Ovary (tissue), 9 donors: ENCODE measurements around the gene RAB17. TPM values are rescaled to one million over a fixed set of nuclear protein-coding genes. Genes with fewer than 3 reads are reported as not detected.

Experiments
- DNase-seq, 5 donors: peaks; one replicate each; pipeline ENCODE4 v3.0.0-alpha.2; 2019 to 2020
- H3K27ac ChIP-seq, 2 donors: fragments of 200-600 bp; one replicate each; pipeline versions ENCODE4 v1.5.1 to v1.8.0; 2019 to 2022
- H3K27me3 ChIP-seq: fragments of 200-600 bp; one replicate; pipeline ENCODE4 v1.8.0; 2022
- H3K36me3 ChIP-seq: fragments of 200-600 bp; sonication (generic); one replicate; pipeline ENCODE4 v1.5.1; 2019
- H3K4me1 ChIP-seq: one replicate; pipeline ENCODE4 v1.8.1; 2013; ENCODE audit warnings: mild to moderate bottlenecking, moderate library complexity; ENCODE audit not compliant: insufficient read depth
- H3K4me3 ChIP-seq: fragments of 200-600 bp; sonication (generic); one replicate; pipeline ENCODE4 v1.5.1; 2017
- H3K9me3 ChIP-seq, 2 donors: fragments of 200-600 bp in 1 of 2; sonication (generic) in 1 of 2; one replicate each; pipeline versions ENCODE4 v1.5.1 to v1.8.1; 2013 to 2019; ENCODE audit warnings: mild to moderate bottlenecking in 1 of 2, moderate library complexity in 1 of 2
- EP300 ChIP-seq: sonication (generic); formaldehyde crosslinking; IDR thresholded peaks from one replicate; pipeline ENCODE4 v1.6.1; 2017; ENCODE audit warnings: antibody characterized with exemption
- POLR2A ChIP-seq: fragments of 450-650 bp; IDR thresholded peaks from one replicate; pipeline ENCODE4 v1.6.1; 2017; ENCODE audit warnings: antibody characterized with exemption, mild to moderate bottlenecking, moderate library complexity
- WGBS, 3 donors: extraction: QIAGEN DNeasy Blood & Tissue Kit in 1 of 3; methylation state at CpG; one replicate each; pipeline versions ENCODE4 v1.1.5 to v1.1.7; 2013 to 2017; 5-methylcytosine and 5-hydroxymethylcytosine counted together
- intact Hi-C, 4 donors: fragments of 100-400 bp; cut with DNase I; formaldehyde crosslinking; loops; one replicate each; pipeline versions ENCODE4 v1.11.0 to v1.15.1; 2022 to 2023
- polyA plus RNA-seq, 2 donors: library from polyadenylated mRNA; stranded (reverse); fragments of 200-250 nt in 1 of 2; fragments of 350-450 nt in 1 of 2; fragmentation: Illumina TruSeq in 1 of 2; extraction: RNeasy Lipid Tissue Mini Kit (QIAGEN cat#74804) in 1 of 2; gene quantifications; one replicate each; pipeline ENCODE4 v1.2.3, GENCODE V29; 2013 to 2014
- total RNA-seq, 7 donors: library from RNA; depleted of rRNA in 2 of 7; stranded (reverse); fragments of >200 nt in 2 of 7; fragmentation: NEBNext Ultra II Directional in 3 of 7; extraction: Animal tissue kit (Norgen Biotek cat#: 25700) in 3 of 7; gene quantifications; one replicate each; pipeline versions ENCODE4 v1.1.0 to v1.2.4, GENCODE V29; 2016 to 2023
- TF ChIP-seq, protein P1 (sequence below), 3 donors: fragments of 450-650 bp in 2 of 3; fragments of 200-600 bp in 1 of 3; IDR thresholded peaks; one replicate each; pipeline versions ENCODE4 v1.5.1 to v1.8.0; 2016 to 2022; ENCODE audit warnings: antibody characterized with exemption in 3 of 3, mild to moderate bottlenecking in 1 of 3
- donor health status: DM: no; HTN: no; CAD: no; lungs with moderate emphysema.
- donor health status: DM: no; HTN: no; CAD: no.
- donor health status: Bipolar disorder and iron deficiency.
- donor health status: DM: yes; HTN: yes; CAD: no.
- donor health status: DM: no; HTN: no; CAD: no.
- donor health status: DM: yes; HTN: yes; CAD: no.

The RAB17 gene
- total and polyA plus RNA-seq, 9 donors = 0.38 to 19.3 (median 4.3) TPM

DNA sequence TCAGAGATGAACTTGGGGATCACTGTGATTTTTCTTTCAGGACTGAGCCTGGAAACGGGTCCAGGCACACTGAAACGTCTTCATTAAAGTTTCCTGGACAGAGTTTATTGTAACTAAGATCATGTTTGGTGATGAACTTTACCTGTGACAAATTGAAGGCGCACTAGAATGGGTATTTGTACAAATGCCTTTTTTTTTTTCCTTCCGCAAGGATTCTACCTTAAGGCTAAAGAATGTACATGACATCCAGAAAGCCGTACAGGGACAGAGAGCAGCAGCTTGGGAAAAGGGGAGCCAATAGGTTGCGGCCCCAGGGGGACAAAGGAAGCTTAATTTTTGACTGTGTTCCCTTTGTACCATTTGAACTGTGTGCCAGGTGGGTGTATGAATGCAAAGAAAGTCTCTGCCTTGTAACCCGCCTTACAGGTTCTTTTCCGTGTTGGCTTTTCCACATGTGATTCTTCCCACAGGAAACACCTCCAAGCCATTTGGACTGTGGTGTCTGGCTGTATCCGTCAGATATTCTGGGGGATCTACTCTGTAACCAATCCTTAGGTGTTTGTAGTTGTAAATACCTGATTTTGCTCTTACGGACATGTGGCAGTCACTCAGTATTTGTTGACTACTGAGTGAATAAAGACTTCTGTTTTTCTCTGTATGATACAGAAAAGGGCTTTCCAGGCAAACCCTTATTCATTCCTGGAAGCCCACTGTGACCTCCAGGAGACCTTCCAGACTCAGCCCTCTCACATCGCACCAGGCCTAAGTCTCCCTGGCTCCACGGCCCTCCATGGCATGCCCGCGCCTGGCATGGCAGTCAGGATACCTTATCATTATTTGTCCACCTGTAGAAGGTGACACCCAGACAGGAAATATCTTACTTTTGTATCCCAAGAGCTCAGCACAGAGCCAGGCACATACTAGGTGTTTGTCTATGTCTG, 38.0 kb upstream of the RAB17 start:
- intact Hi-C loops = no loop called here
- Histone ChIP-seq H3K9me3 (no peaks in the 10 kb centered on the region), H3K36me3 (no peaks in the 10 kb centered on the region), H3K27me3 (no peaks in the 10 kb centered on the region), H3K4me1 (peaks cover 16% of the 10 kb centered on the region), H3K27ac (no peak overlapping the region), H3K4me3 (peak overlapping the region; percentile 87)
- DNase-seq = no peak
- TF ChIP-seq EP300 = no peak
- no peak for TF ChIP-seq POLR2A
- TF ChIP-seq, protein P1, sequence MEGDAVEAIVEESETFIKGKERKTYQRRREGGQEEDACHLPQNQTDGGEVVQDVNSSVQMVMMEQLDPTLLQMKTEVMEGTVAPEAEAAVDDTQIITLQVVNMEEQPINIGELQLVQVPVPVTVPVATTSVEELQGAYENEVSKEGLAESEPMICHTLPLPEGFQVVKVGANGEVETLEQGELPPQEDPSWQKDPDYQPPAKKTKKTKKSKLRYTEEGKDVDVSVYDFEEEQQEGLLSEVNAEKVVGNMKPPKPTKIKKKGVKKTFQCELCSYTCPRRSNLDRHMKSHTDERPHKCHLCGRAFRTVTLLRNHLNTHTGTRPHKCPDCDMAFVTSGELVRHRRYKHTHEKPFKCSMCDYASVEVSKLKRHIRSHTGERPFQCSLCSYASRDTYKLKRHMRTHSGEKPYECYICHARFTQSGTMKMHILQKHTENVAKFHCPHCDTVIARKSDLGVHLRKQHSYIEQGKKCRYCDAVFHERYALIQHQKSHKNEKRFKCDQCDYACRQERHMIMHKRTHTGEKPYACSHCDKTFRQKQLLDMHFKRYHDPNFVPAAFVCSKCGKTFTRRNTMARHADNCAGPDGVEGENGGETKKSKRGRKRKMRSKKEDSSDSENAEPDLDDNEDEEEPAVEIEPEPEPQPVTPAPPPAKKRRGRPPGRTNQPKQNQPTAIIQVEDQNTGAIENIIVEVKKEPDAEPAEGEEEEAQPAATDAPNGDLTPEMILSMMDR (IDR thresholded peaks at IDR 0.05) = no peak
- WGBS, 3 donors = 67 to 73% (median 73%) methylated on average over 14 of the region's 14 CpGs

DNA sequence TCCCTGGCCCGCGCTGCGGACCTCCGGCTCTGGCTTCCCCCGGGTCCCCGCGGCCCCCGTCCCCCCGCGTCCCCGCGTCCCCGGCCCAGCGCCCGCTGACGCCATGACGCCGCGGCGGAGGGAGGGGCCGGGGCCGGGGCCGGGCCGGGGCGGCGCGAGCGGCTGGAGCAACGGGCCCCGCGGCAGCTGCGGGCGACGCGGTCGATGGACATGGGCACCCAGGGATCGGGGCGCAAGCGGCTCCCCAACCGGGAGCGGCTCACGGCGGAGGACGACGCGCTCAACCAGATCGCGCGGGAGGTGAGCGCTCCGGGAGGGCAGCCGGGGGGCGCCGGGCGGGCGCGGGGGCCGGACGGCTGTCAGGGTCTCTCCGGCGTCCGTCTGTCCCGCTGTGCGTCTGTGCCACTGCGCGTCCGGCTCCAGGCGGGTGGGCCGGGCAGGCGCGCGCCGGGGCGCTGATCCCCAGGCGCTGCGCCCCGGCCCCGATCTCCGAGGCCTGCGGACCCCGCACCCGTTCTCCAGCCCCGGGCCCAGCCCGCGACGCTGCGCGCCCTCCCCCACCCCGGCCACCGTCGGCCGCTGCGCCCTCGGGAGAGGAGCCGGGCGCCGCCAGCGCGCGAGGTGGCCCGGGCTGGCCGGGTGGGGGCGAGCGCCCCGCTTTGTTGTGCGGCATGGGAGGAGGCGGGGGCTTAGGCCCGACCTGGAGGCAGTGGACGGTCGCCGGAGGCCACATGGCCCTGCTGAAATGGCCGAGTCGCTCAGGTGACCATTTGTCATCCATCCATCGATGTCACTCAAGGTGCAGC, 37.1 kb upstream of the RAB17 start, which contains the start of gene LRRFIP1:
LRRFIP1 (plus strand) TSS at position 147 of the 806 bp plus-strand sequence; CDS start at position 205, 58 bp downstream.
- H3K4me3 ChIP-seq = peak within 1 kb of the TSS; percentile 87
- DNase-seq = peak; percentile 37 to 66 (median 50)
- no peaks in the 10 kb centered on the region for H3K27me3 ChIP-seq
- intact Hi-C loops = no loop called here
- WGBS, 3 donors = 1% methylated on average over 42 to 114 of the region's 114 CpGs
- TF ChIP-seq, protein P1 (IDR thresholded peaks at IDR 0.05) = peak in 1 of 3 donors; percentile 28
- peak; percentile 34 for TF ChIP-seq POLR2A
- no peak for TF ChIP-seq EP300
- no peaks in the 10 kb centered on the region for H3K36me3 ChIP-seq
- H3K27ac ChIP-seq = peak within 1 kb of the TSS; percentile 61 to 77
- H3K4me1 ChIP-seq = peaks cover 10% of the 10 kb centered on the region
- H3K9me3 ChIP-seq = no peaks in the 10 kb centered on the region

DNA sequence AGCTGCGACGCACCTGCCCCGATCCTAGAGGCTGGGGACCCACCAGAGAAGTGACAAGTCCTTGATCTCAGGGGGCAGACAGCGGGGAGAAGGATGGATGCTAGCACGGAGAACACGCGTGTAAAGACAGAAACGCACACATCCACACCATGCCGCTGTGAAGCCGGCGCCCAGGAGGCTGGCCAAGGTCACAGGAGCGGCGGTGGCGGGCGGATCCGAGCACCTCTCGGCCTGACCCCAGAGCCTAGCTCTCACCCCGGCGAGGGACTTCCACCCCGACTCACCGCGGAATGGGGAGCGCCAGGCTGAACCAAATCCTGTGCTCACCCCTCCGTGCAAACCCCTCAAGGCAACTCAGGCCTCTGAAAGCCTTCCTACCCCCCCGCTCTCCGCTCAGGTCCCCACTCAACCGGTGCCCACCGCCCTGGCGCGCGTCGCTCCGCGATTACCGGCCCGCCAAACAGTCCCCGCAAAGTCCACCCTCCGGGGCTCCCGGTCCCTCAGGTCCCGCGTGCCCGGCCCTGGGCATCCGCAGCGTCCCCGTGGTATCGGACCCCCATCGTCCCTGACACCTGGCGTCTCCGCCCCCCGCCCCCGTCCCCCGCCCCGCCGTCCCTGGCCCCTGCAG, 36.4 kb upstream of the RAB17 start:
- H3K4me3 ChIP-seq = peak overlapping the region; percentile 87
- no peaks in the 10 kb centered on the region for H3K27me3 ChIP-seq
- WGBS, 3 donors = 10 to 30% (median 18%) methylated on average over 30 to 54 of the region's 54 CpGs
- peak in 3 of 5 donors; percentile 44 to 56 (median 48) for DNase-seq
- intact Hi-C loops = no loop called here
- TF ChIP-seq, protein P1 (IDR thresholded peaks at IDR 0.05) = no peak
- TF ChIP-seq EP300 (no peak), POLR2A (no peak)
- no peaks in the 10 kb centered on the region for H3K9me3 ChIP-seq
- no peaks in the 10 kb centered on the region for H3K36me3 ChIP-seq
- peak overlapping the region; percentile 61 to 77 for H3K27ac ChIP-seq
- peaks cover 10% of the 10 kb centered on the region for H3K4me1 ChIP-seq

DNA sequence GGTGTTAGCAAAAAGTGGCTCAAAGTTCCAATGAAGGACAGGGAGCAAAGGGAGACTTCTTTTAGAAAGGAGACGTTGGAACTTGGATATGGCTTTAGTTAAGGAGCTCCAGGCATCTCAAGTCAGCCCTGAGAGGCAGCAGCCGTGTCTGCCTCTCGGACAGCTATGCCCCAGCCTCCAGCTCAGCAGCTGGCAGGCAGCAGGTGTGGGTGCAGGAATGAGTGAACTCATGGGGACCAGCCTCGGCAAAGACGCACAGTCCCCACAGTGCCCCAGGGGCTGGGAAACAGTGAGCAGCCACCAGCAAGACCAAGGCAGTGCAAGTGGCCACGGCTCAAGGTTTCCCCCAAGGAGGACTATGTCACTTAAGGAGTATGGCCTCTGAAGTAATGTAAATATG, 35.2 kb upstream of the RAB17 start:
- no peaks in the 10 kb centered on the region for H3K36me3 ChIP-seq
- TF ChIP-seq EP300 (no peak), POLR2A (no peak)
- TF ChIP-seq, protein P1 (IDR thresholded peaks at IDR 0.05) = no peak
- intact Hi-C loops = no loop called here
- peaks cover 10% of the 10 kb centered on the region for H3K4me1 ChIP-seq
- no peak overlapping the region for H3K4me3 ChIP-seq
- no peaks in the 10 kb centered on the region for H3K27me3 ChIP-seq
- H3K27ac ChIP-seq = peak overlapping the region in 1 of 2 donors; percentile 8
- 55 to 82% (median 59%) methylated on average over 6 of the region's 6 CpGs for WGBS, 3 donors
- no peaks in the 10 kb centered on the region for H3K9me3 ChIP-seq
- DNase-seq = no peak
